ENCODE results near the gene FGF1. TPM values are rescaled to one million over a fixed set of nuclear protein-coding genes. Genes with fewer than 3 reads are reported as not detected.

FGF1 gene
- total and polyA plus RNA-seq, 8 donors: 0.73 to 3.5 (median 1.0) TPM; not detected in 3

DNA sequence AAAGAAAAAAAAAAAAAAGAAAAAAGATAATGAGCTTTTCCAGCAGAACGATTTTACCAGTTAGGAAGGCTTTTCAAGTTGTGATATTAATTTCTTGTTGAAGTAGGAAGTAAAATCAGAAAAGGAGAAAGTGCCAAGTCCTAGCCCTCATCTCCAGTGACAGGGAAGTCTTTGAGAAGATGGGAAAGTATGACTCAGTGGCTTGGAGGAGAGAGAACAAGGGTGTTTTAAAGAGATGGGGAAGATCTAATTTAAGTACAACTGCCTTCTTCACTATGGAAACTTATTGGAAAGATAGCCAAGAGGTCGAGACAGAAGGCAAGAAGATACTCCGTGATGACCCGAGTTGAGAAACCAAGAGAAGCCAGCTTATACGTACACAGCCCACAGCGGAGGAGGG is 22.6 kb downstream of the FGF1 start:
- no peak for DNase-seq
- H3K9me3 ChIP-seq: no peaks in the 10 kb centered on the region

DNA sequence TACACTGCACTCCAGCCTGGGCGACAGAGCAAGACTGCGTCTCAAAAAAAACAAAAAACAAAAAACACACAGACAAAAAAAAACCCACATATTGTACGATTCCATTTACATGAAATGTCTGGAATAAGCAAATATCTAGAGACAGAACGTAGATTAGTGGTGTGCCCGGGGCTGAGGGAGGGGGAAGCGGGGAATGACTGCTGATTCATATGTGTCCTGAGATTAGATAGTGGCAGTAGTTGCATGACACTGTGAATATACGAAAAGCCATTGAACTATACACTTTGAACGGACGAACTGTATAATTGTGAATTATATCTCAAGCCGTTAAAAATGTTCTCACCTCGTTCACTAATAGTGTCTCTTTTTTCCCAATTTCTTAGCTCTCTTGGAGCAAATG is 23.9 kb downstream of the FGF1 start:
- whole genome bisulfite sequencing, 5 donors: 53 to 74% (median 60%) methylated on average over 11 of the region's 11 CpGs
- intact Hi-C loops (cut with DNase I; ENCODE audit: low total_unique reads): no loop called here

More for the DNA sequence above, 22.6 kb downstream of the FGF1 start:
- no peak overlapping the region for H3K4me3 ChIP-seq
- intact Hi-C loops (cut with DNase I; ENCODE audit: low total_unique reads): no loop called here
- H3K36me3 ChIP-seq: no peaks in the 10 kb centered on the region
- H3K27me3 ChIP-seq: no peaks in the 10 kb centered on the region
- WGBS, 5 donors: 81 to 85% (median 84%) methylated on average over 6 of the region's 6 CpGs
- no peak overlapping the region for H3K27ac ChIP-seq
- TF ChIP-seq, protein P1, sequence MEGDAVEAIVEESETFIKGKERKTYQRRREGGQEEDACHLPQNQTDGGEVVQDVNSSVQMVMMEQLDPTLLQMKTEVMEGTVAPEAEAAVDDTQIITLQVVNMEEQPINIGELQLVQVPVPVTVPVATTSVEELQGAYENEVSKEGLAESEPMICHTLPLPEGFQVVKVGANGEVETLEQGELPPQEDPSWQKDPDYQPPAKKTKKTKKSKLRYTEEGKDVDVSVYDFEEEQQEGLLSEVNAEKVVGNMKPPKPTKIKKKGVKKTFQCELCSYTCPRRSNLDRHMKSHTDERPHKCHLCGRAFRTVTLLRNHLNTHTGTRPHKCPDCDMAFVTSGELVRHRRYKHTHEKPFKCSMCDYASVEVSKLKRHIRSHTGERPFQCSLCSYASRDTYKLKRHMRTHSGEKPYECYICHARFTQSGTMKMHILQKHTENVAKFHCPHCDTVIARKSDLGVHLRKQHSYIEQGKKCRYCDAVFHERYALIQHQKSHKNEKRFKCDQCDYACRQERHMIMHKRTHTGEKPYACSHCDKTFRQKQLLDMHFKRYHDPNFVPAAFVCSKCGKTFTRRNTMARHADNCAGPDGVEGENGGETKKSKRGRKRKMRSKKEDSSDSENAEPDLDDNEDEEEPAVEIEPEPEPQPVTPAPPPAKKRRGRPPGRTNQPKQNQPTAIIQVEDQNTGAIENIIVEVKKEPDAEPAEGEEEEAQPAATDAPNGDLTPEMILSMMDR (IDR thresholded peaks at IDR 0.05): no peak
- no peak for TF ChIP-seq POLR2A (IDR thresholded peaks at IDR 0.05)
- H3K4me1 ChIP-seq: no peaks in the 10 kb centered on the region

DNA sequence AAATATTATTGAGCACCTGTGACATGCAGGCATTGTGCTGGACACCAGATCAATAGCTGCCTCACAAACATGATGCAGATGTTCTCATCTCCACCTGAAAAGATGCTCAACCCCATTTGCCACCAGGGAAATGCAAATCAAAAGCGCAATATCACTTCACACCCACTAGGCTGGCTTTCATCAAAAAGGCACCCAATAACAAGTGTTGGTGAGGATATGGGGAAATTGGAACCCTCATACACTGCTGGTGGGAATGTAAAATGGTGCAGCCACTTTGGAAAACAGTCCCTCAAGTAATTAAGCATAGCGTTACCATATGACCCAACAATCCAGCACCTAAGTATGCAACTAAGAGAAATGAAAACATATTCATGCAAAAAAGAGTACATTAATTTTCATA is 24.7 kb downstream of the FGF1 start:
- intact Hi-C loops (cut with DNase I; ENCODE audit: low total_unique reads): no loop called here
- Histone ChIP-seq H3K27ac (no peak overlapping the region), H3K4me1 (no peaks in the 10 kb centered on the region), H3K27me3 (no peaks in the 10 kb centered on the region), H3K36me3 (no peaks in the 10 kb centered on the region), H3K9me3 (no peaks in the 10 kb centered on the region), H3K4me3 (no peak overlapping the region)
- DNase-seq: no peak
- TF ChIP-seq, protein P1 (IDR thresholded peaks at IDR 0.05): no peak
- TF ChIP-seq POLR2A (IDR thresholded peaks at IDR 0.05) (no peak), POLR2AphosphoS5 (IDR thresholded peaks at IDR 0.05) (no peak), EP300 (IDR thresholded peaks at IDR 0.05) (no peak)
- 92 to 100% (median 97%) methylated on average over 2 of the region's 2 CpGs for WGBS, 5 donors

More for the DNA sequence above, 23.9 kb downstream of the FGF1 start:
- DNase-seq: no peak
- H3K36me3 ChIP-seq: no peaks in the 10 kb centered on the region
- no peaks in the 10 kb centered on the region for H3K9me3 ChIP-seq
- no peaks in the 10 kb centered on the region for H3K27me3 ChIP-seq
- H3K4me3 ChIP-seq: no peak overlapping the region
- H3K27ac ChIP-seq: no peak overlapping the region
- TF ChIP-seq POLR2A (IDR thresholded peaks at IDR 0.05) (no peak), POLR2AphosphoS5 (IDR thresholded peaks at IDR 0.05) (no peak), EP300 (IDR thresholded peaks at IDR 0.05) (no peak)
- TF ChIP-seq, protein P1 (IDR thresholded peaks at IDR 0.05): no peak
- no peaks in the 10 kb centered on the region for H3K4me1 ChIP-seq

DNA sequence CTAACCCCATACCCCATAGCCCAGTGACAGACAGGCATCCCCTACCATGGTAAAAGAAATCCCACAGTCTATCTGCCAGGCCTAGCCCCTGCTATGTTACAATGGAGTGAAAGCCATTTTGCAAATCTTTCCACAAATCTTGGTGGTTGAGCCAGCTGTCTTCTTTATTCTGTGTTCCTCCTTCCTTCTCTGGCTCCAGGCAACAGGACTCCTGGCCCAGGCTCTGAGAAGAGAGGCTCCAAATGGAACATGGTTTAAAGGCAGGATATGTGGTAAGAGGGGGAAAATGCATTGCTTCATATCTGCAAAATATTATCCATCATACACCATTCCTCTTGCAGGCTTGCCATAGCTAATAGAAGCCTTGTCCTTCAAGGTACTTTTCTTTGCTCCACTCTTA is 25.2 kb downstream of the FGF1 start:
- H3K36me3 ChIP-seq: no peaks in the 10 kb centered on the region
- H3K27me3 ChIP-seq: no peaks in the 10 kb centered on the region
- no peak for DNase-seq
- intact Hi-C loops (cut with DNase I; ENCODE audit: low total_unique reads): no loop called here
- H3K4me1 ChIP-seq: peaks cover 0 to 4% (median under 1%) of the 10 kb centered on the region in 4 donors
- H3K4me3 ChIP-seq: no peak overlapping the region
- H3K27ac ChIP-seq: no peak overlapping the region
- TF ChIP-seq POLR2A (IDR thresholded peaks at IDR 0.05) (no peak), EP300 (IDR thresholded peaks at IDR 0.05) (no peak), POLR2AphosphoS5 (IDR thresholded peaks at IDR 0.05) (no peak)
- TF ChIP-seq, protein P1 (IDR thresholded peaks at IDR 0.05): no peak
- no peaks in the 10 kb centered on the region for H3K9me3 ChIP-seq

Measured in stomach (tissue), 9 donors.